DMS53 treated with DMSO at 0.1 percent for 48 hours (cell line): Measurements from ENCODE around the gene BCAN.

Experiments used
- DNase-seq: peaks from one replicate; lab custom pipeline; 2025; ENCODE audit not compliant: unreplicated experiment; lab: John Stamatoyannopoulos, UW

The BCAN gene

DNA sequence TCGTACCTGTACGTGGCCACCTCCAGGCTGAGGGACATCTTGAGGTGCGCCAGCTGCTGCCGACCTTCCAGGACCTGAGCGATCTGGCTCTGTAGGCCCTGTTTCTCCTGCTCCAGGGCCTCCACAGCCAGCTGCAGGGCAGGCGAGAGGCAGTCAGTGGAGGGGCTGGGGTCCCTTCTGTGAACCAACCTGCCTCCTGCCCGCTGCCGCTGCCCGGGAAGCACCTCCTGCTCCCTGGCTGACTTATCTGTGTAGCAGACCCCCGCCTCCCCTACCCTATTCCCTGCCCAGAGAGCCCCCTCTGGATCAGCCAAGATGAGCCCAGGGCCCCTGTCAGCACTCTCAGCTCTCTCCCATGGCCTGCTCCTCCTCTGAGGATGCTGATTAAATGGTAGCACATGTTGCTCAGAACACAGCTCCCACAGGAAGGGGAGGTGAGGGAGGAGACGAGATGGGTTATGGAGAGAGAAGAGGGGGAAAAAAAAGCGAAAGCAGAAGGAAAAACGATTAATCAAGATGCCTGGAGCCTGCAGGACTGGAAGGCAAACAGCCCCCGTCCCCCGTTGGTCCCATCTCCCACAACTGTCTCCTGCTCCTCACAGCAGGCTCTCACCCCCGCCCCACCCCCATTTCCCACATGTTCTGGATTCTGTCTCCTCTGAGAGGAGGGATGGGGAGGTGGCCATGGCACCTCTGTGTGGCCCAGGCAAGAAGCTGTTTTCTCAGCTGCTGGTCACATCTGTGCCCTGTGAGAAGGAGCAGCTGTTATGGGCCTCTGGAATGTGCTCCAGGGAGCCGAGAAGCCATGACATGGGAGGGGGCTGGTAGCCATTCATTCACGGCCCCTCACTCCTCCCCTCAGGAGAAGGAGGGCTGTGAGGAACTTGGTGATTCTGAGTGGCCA lies 33.5 kb downstream of the BCAN start:
- DNase-seq, result no peak

DNA sequence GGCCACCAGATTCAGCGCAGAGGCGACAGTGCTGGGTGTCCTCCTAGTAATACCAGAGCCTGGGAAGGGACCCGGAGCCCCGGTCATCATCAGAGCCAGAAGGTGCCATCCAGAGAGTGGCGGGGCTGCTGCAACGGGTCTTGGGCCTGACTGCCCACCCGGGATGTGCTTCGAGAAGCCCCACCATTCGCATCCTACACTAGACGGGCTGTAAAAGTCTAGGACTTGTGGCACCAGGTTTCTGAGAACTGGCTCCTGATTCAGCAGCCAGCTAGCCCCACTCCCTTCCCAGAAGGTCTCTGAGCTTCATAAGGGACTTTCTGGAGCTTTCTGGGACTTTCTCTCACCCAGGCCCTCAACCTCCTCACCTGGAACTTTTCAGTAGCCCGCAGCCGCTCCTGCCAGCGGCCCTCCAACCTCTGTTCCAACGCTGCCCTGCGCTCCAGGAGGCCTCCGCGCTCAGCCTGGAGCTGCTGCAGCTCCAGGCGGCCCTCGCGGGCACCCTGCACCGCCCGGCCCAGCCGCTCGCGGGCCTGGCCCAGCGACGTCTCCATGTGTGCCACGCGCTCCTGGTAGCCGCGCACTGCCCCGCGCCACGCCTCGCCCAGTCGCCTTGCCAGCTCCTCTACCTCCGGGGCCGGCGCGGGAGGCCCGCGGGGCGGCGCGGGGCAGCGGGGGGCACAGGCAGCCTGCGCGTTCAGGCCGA lies 34.4 kb downstream of the BCAN start:
- DNase-seq, result no peak

DNA sequence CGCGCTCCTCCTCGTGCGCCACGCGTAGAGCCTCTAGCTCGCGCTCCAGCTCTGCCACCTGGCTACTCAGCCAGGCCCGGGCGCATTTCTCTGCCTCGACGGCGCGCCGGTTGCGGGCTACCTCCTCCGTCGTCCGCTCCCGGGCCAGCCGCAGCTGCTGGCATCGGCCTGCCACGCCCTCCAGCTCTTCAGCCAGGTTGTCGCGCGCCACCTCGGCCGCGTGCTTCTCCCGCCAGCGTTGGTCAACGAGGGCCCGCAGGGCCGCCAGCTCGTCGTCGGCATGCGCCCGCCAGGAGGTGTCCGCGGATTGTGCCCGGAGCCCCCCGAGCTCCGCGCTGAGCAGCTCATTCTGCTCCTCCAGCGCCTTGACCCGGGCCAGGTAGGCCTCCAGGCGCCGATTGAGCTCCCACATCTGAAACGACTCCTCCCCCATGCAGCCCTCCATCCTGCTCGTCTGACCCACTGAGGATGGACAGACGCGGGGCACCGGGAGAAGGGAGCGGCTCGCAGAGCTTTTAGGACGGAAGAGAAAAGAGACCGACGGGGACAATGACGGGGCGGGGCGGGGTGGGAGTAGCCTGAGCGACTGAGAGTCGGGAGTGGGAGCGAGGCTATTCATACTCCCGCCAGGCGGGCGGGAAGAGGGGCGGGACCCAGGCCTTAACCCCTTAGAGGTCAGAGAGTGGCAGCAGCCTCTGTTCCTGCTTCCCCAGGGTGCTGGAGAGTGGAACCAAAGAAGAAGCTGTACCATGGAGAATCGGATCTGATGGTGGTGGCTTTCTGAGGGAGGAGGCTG lies 35.1 kb downstream of the BCAN start, which contains the start of gene NES:
NES (minus strand) TSS at position 588 of the 796 bp plus-strand sequence; CDS start at position 445, 143 bp downstream.
- peak; percentile 41 for DNase-seq

DNA sequence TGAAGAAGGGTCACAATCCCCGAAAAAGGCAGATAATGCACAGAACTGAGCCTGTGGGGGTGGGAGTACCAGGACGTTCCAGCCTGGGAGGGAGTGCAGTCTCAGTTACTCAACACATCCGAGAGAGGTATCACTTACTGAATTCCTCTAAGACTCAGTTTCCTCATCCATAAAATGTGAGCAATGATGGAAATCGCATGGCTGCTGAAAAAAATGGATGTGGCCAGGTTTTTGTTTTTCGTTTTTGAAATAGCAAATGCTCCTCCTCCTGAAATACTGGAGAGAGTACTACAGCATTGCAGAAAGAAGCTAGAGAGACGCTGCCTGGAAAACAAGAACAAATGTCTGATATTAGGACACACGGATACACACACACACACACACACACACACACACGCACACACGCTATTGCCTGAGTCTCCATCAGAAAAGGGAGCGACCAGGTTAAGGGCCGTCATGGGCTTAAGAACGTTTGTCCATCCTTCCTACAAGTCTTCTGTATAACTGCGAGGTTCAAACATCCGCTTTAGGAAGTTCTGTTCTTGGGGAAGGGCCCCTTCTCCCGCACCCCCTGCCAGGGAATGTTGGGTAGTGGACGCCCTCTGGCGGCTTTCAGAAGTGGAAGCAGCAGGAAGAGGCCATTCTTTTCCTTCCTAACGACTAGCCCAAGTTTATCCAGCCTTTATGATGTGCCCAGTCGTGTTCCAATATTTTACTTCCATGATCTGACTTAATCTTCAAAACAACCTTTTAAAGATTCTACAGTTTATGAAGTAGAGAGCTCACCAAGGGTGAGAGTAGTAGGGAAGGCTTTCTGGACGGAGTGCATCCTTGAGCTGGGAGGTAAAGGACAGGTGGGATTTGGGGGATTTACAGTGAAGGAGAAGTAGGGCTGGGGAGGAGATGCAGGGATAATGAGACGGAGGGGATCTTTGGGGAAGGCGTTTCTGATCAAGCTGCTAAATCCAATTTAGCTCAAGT lies 36.0 kb downstream of the BCAN start:
- peak; percentile 90 for DNase-seq

DNA sequence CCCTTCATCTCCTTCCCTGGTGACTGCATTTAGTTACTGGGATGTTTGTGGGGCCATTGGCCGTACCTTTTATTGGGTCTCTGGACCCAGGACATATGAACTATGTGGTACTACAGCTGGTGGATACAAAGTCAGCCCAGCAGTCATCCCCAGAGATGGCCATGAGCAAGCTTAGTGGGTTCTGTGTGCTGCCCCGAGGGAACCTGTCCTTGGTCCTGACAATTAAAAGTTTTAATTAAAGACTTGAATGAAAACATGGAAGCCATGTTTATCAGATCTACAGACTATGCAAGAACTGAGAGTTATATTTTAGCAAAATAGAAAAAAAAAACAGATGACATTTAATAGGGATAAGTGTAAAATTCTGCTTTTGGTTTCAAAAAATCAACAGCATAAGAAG lies 38.1 kb downstream of the BCAN start:
- no peak for DNase-seq

DNA sequence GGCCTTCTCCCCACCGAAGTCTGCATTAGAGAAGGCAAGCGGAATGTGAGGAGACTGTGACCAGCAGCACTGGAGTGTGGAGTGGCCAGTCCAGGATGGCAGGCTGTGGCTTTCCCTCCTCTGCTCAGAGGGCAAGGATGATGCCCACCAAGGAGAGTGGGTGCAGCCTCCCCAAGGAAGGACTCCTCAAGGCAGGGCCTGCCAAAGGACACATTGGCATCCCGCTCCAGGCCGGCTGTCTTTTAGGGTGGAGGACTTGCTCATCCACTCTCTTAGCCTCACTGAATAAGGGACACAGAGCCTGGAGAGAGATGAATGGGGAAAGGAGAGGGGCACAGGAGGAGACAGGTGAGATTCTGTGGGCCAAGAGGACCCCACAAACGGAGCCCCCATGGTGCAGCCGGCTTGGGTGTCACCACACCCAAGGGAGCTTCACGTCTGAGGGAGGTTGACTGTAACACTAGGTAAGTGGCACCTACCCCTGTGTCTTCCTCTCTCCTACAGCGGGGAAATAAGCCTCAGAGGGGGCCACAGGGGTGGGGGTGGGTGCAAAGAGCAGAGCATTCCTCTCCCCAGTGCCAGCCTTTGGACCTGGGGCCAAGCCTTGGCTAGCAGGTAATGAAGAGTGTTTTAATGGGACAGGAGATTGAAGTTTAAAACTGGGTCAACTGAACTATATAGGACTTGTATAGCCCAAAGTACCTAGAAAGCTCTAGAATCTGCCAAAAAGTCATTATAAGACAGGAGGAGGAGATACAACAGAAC lies 39.5 kb downstream of the BCAN start:
- DNase-seq, result no peak

DNA sequence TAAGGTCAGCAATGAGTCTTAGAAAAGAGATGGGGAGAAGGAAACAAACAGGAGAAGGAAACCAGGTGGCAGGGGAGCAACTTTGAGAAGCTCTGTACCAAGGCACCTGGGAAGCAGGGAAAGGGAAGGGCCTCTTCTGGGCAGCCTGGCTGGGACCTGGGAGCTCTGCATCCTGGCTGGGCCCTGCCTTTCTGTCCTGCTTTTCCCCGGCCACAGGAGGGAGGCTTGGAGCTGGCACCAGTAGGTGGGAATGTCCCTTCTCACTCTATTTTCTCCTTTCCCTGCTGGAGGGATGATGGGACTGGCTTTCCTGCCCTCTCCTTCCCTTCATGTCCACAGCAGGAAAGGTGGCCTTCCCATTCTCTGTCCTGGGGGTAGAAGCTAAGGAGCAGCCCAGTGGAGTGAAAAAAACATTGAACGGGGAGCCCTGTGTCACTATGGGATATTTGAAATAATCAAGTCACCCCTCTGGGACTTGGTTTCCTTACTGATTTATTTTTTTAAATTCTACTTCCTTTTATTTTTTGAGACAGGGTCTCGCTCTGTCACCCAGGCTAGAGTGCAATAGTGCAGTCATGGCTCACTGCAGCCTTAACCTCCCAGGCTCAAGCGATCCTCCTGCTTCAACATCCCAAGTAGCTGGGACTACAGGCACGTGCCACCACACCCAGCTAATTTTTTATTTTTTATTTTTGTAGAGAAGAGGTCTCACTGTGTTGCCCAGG lies 40.4 kb downstream of the BCAN start:
- no peak for DNase-seq

DNA sequence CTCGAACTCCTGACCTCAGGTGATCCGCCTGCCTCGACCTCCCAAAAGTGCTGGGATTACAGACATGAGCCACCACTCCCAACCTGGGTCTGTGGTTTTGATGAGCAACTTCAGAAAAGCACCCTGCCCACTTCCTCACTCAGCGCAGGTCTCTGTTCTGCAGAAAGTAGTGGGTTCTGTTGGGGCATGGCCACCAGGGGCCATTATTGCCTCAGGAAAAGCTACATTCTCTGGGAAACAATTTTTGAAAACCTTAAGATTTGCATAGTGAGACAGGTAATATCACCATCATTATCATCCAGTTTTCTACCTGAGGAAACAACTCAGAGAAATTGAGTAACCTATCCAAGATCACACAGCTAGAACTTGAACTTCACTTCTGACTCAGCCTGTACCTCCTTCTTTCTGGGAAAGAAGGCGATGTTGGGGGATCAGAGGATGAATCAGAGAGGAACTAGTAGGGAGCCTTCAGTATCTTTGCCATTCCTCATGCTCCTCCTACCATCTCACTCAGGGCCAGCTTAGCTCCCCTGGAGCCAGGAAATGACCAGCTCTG lies 42.4 kb downstream of the BCAN start:
- DNase-seq, result no peak

DNA sequence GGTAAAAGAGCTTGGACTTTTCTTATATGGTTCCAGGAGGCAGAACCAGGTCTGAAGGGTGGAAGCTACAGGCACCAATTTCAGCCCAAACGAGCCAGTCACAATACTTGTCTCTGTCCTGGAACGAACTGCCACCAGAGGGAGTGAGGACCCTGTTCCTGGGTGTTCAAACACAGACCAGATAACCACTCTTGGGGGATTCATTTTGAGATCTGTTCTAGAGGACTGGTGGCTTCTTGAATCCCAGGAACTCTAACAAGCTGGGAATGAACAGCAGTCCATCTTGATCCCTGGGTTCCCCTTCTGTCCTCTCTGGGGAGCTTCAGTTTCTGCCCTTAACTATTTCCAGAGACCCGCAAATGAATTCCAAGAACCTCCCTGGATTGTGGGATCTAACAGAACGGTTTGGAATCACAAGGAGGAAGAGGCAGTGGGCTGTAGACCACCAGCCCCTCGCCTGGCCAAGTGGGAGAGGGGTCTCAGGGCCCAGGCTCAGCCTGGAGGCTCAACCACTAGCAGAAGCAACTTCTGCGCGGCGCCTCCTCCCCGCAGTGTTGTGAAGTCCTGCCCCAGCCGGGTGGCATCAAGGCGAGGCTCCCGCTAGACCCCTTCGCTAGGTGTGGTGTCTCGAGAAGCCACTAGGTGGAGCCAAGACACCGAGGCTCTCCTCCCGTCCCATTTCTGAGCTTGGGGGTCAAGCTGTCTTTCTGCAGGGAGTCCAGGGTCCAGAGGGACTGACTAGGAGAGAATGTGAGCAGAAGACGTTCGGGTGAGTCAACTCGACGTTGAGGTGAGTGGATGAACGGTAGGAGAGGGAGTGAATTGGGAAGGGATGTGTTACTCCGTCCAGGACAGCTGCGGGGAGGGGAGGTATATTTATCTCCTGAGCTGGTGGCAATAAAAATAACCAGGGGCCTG lies 47.4 kb downstream of the BCAN start:
- DNase-seq, result peak; percentile 80

DNA sequence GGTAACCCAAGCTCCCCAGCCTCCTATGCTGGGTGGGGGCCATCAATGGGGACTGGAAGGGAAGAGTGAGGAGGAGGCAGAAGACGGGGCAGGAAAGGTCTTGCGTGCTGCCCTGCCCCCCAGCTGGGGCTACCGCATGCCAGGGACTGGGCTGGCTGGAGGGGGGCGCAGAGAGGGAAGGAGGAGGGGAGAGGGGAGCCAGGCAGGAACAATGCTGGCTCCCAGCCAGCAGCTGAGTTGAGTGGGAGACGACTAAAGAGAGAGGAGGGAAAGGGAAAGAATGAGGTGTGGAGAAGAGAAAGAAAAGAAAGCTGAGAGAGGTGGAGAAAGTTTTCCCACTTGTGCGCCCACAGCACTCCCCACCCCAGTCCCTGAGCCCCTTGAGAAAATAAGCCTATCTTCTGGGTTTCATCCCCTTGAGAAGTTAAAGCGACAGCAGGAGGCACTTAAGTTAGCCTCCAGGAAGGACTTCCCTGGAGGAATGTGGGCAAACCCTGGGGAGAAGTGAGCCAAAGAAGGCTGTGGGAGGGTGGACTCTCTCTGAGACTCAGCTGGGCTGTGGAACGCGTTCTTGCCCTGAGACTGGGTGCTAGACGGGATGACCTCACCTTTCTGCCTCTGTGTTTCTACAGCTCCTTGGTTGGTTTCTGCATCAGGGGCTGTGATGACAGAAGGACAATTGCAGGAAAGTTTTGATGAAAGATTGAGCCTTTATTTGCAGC lies 48.2 kb downstream of the BCAN start:
- DNase-seq, result no peak

DNA sequence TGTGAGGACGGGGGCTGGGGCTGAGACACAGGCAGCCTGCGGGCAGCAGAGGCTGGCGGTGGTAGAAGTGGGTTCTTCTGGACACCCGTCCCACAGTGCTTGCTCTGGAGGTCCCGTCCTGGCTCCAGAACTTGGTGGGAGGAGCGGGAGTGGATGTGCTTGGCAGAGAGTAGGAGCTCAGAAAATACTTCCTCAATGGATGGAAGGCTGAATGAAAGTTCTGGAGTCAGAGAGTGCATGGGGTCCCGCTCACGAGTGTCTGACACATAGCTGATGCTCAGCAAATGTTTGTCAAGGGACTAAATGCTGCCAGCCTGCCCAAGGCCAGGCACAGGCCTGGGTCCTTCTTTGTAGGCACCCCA lies 48.7 kb downstream of the BCAN start:
- DNase-seq, result no peak

DNA sequence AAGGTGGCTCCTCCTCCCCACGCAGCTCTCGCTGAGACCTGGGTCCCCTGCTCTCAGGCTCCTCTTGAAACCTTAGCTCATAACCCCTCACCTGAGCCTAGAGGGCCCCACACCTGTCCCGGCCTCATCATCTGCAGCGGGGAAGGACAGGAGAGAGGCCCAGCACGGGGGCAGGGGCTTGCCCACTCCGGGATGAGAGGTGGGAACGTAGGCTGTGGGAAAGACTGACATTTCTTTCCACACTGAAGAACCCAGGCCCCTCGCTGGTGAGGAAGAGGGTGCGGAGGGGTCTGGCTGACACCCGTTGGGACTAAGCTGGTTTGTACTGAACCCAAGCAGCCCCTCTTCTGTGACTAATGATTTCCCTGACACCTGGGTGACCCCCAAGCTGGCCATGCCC lies 49.3 kb downstream of the BCAN start:
- DNase-seq, result no peak

DNA sequence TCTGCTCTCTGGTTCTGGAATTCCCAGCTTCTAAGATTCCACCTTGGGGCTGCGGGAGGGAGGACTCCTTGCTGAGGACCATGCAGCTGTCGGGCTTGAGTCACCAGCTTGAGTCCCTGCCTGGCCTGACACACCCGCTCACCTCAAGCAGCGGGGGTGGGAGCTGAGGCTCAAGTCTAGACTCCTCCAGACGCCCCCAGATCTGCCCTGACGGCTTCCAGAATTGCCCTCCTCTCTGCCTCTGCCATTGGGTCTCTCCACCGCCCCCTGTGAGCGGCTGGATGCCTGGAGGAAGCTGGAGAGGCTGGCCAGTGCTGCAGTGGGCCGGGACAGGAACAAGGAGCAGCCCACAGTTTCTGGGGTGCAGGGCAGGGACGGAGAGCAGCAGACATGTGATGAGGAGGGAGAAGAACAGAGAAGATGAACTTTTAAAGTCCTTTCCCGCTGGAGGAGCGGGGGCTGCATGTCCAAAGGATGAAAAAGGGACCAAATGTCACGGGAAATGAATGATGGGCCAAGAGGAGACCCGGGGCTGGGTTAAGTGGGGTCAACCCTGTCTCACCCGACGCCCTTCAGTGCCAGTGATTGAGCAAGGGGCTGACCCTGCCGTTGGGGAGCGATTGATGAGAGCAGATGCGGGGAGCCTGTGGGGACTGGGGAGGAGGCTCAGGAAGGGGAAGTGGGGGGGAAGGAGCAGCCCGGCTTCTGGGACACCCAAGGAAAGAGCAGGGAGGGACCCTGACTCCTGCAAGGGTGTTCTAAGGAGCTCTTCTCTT lies 49.9 kb downstream of the BCAN start:
- DNase-seq, result no peak

DNA sequence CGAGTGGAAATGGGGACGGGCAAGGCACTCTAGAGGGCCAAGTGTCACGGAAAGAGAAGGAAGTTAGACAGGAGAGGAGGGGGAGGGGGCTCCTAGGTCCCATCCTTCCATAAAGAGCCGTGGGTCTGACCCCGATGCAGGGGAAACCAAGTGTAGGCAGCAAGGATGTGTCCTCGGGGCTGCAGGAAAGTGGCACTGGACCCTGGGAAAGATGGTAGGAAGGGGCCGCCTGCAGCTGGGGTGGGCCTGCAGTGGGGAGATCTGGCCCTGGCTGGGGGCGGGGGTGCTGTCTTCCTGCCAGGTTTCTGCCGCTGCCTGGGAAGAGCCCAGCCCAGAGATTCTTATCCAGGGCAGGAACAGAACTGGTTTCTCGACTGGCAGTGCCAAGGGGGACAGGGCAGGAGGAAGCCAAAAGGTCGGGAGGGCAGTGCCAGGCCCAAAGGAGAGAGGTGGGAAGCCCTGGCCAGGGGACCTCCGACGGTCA lies 50.6 kb downstream of the BCAN start:
- no peak for DNase-seq

DNA sequence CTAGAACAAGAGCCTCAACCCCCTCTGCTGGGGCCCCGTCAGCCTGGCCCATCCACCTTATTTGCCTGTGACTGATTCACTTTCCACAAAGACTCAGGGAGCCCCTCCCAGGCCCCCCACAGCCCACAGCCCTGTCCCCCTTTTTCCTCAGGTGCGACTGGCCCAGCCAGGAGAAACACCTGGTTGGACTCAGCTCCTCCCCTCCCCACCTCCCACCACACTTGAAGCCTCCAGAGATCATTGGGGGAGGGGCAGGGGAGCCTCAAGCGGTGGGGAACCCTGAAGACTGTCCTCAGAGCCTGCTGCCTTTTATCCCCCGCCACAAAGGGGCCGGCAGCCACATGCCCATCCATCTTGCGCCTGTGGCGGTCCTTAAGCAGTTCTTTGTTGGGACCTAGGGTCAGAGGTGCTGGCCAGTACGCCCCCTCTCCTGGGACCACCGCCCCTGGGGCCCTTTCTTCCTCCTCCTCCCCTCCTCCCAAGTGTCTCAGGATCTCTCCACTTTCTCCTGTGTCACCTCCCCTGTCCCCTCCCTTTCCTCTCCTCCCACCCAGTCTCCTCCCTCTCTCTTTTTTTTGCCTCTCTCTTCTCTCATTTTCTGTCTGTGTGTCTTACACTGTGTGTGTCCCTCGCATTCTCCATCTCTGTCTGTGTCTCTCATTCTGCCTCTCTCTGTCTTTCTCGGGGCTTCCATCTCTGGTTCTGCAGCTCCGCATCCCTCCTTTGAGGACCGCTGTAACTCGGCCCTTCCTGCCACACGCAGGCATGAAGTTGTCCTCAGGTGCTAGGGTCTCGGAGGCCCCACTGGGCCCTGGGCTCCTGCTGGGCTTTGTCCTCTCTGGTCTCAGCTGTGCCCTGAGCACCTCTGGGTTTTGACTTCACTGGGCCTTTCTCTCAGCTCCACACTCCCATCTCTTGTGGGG lies 51.3 kb downstream of the BCAN start:
- DNase-seq, result peak; percentile 47
